DMS153 (cell line): ENCODE data around the gene FAM72C.
A peak's percentile ranks its signal among the peaks of the same experiment; 100 is the strongest.
"Not testable (repeated sequence)": the region's sequence is repeated elsewhere in the genome, so short reads cannot be mapped to it uniquely, and the experiment has no call there.

ENCODE experiments used
- DNase-seq: peaks from one replicate; lab custom pipeline; 2025; lab: John Stamatoyannopoulos, UW

Gene FAM72C

DNA sequence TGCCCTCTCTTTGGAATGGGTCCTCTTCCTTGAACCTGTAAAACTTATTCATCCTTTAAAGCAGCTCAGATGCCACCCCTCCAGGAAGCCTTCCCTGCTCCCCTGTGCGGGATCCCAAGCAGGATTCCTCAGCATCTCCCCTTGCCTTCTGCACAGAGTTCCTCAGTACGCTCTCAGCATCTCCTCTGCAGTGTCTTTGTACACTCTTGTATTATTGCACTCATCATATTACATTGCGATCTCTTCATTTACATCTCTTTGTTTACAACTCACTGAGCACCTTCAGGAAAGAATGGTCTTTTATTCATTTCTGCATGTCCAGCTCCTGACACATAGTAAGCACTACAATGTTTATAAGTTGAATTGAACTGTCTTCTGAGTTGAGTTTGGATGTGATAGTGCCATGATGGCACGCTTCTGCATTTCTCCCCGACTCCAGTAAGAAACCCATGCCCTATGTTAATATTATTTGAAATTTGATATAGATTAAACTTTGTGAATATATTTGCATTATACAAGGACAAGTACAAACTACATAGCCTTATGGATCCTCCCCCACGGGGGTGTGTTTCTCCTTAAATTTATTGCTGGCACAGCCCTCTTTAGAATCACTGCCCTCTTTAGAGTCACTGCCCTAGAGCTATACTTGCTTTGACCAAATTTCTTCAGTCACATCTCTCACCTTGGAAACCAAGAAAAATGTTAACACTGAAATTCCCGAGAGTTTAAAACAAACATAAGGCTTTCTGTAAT is 13.1 kb upstream of the FAM72C start:
- not testable (repeated sequence) for DNase-seq

DNA sequence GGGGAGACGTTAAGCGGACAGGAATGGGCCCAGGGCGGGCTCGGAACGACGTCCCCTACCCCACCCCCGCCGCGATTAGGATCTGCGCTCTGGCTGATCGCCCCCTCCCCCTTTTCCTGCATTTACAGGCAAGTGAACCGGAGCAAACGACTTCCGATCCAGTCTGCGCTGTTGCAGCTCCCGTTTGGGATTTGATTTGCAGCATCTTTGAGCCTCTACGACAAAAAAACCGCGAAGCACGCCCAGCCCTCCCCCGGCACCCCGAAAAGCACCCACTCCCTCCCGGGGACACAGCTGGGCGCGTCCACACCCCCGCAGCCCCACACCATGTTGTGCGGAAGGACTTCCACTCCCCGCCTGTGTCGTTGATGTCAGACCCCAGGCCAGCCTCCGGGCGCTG is 2.6 kb upstream of the FAM72C start:
- DNase-seq, result not testable (repeated sequence)

DNA sequence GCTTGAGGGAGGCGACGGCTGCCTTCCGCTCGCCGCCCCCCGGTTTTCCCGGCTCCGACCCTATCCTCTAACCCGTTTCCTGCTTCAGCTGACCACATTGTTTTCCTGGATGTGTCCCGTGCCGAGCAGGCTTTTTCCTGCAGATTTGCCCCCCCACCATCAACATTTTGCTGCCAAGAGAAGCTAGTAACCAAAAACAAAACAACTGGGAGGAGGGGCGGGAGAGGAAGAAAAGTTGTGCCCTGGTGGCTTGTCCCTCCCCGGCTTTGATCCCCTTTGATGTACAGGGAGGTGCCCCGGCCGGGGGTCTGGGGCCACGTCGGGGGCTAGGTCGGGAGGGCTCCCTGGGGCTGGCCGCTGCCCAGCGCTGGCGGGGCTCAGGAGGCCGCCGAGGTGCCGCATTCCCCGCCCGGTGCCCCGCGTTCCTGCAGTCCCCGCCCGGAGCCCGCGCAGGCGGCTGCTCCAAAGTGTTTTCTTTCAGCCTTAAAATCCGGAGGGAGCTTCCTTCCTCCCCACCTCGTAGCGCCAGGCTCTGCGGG is 2.2 kb upstream of the FAM72C start:
- DNase-seq, result not testable (repeated sequence)

DNA sequence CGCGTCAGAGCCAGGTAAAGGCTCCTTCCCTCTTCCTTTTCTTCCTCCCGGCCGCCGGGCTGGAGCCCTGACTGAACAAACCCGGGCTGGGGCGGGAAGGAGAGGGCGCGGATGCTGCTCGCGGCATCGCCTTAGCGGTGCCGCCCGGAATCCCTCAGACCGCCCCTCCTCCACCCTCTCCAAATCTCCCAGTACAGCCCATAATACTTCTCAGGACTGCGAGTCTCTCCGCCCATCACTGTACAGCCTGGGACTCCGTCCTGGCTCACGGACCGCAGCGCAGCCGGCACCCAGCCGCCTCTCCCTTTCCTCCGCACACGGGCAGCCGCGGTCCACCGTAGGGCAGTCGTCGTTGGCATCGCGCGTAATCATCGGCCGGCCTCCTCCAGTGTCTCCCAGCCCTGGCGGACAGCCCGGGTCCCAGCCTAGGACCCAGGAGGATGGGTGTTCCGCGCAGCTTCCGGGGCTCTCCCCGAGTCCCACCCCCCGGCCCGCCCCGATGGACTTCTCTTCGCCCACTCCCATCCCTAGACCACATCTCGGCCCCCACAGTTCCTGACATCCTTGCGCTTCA is 1.1 kb upstream of the FAM72C start:
- not testable (repeated sequence) for DNase-seq

DNA sequence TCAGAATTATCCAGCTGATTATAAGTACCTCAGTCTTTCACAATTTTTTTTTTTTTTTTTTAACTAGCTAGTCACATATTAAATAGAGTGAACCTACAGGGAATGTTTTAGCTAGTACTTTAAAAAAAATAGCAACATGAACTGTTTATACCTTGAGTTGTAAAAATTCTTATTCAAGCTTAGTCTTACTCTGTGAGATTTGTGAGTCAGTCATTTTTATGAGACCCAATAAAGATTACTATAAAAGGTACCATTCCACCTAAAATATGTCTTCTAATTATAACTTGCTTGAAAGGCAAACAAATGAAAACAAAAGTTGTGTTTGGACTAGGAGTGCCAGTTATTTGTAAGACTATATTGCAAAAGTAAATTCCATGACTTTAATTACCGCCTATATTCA is 5.9 kb downstream of the FAM72C start:
- not testable (repeated sequence) for DNase-seq

DNA sequence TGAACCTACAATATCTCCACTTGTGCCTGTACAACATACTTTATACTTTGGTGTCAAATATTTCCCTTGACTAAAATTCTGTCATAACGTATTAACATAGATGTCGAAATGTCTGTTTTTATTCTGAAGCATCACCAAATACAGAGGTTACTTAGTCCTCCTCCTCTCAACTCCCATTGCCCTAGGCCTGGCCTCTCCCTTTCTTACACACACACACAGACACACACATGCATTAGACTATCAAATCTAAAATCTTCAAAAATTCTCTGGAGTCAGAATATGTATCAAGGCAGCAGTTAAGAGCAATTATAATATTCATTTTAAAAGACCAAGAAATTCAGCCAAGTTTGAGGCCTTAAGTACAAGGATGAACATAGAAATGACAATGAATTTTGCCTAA is 7.5 kb downstream of the FAM72C start:
- not testable (repeated sequence) for DNase-seq

DNA sequence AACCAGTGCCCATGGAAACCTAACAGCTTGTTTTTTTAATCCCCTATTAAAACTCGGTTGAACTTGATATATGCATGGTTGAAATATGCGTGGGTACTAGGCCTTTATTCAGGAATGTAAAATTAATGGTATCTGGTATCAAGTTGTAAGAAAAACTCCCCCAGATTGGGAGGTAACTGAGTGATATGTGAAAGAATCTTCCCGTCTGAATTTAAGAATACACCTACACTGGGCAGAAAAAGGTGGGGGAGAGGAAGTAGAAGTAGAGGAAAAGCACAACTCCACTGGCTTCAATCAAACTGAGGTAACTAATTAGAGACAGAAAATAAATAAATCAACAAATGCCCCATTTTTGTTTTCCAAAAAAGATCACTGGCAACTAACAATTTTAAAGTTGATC is 15.9 kb downstream of the FAM72C start:
- DNase-seq, result not testable (repeated sequence)

DNA sequence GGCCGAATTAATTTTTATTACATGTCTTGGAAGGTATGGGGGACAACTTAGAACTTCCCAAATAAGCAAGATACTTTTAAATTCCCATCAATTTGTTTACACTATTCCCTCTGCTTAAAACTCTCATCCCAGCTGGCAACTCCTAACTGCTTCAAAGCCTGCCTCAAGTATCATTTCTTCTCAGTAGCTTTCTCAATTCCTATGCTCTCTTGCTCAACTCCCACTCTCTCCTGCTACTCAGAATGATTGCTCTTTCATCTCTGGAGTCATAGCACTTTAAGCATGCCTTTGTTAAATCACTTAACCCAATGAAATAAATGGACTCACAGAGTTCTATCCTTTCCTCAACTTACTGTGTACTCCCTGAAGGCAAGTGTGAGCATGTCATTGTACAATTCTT is 18.9 kb downstream of the FAM72C start:
- not testable (repeated sequence) for DNase-seq

DNA sequence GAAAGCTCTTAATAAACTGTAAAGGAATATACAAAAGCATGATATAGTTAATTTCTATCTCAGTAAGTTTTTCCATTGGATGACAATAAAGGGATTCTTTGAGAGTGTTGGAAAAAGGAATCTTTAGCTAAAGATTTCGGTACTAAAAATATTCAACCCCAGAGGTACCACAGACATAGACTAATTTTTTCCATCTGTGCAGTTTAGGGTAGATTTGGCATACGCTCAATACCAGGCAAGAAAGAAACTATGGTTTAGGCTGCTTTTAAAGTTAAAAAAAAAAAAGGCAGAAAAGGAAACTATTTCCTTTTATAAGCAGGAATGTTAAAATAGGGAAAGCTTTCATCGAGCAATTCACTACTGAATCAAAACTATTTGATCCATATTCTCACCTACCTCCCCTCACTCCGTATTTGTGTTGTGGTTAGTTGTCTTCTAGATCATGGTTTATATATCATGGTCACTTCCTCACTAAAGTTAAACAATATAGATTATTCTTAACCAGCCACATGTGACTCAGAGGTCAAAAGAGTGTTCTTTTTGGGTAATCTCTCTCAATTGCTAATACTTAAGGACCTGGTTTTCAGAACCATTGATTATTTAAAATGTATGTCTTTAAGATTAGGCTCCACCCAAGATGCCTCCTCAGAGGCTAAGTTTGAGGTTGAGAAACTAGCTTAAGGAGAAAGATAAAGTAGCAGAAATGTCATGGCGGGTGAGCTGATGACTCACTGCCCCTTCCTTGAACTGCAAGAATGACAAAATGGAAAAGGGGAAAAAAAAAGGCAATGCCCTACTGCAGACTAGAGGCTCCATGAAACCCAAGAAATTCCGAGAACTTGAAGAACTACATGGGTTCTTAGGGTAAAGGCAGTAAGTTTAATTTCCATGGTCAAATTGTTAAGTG is 20.0 kb downstream of the FAM72C start:
- not testable (repeated sequence) for DNase-seq

DNA sequence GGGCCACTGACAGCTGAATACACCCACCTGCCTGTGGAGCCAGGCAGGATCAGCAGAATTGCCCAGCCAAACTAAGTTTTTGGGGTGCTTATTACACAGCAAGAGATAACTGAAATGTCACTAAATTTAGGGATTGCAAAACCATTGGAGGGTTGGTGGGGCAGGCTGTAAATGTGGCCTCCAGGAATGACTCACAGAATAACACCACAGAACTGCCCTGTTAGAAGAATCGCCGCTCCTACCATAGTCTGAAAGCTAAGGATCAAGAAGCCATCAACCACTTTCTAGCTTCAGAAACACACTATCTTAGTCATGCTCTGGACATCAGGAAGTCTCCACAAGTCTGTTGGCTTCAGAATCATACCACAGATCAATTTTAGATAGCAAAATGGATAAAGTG is 24.0 kb downstream of the FAM72C start:
- not testable (repeated sequence) for DNase-seq

DNA sequence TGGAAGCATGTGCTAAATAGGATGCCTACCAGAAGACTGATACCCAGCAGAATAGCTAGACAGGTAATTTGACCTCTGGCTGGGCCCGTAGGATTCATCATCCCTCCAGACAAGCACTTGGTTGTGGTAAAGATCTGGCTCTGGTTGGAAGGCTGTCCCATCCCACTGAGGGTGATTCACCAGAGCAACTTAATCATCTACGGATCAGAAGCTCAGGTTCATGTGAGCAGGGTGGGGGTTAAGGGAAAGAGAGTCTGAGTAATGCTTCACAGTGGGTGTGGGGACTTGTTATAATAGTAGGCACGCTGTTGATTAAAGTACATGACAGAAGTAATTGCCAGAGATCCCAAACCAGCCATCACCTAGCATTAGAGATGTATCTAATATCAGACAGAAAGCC is 26.5 kb downstream of the FAM72C start:
- not testable (repeated sequence) for DNase-seq

DNA sequence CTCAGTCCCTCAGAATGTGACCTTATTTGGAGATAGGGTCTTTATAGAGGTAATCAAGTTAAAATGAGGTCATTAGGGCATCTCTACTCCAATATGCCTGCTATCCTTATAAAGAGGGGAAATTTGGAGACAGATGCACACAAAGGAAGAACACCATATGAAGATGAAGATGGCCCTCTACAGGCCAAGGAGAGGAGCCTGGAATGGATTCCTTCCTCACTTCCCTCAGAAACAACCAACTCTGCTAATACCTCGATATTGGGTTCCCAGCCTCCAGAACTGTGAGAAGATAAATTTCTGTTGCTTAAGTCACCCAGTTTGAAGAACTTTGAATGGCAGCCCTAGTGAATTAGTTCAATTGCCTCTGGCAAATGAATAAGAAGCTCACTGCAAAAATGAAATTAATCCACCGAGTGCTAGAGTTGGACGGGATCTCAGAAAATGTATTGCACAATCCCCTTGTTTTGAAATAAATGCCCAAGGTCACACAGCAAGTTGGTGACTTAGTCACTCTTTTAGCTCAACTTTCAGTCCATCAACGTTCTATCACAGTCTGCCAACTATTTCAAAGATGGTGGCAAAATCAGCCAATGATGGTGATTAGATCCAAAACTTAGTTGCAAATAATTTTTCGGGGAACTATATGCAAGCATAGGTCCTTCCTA is 27.1 kb downstream of the FAM72C start:
- not testable (repeated sequence) for DNase-seq

DNA sequence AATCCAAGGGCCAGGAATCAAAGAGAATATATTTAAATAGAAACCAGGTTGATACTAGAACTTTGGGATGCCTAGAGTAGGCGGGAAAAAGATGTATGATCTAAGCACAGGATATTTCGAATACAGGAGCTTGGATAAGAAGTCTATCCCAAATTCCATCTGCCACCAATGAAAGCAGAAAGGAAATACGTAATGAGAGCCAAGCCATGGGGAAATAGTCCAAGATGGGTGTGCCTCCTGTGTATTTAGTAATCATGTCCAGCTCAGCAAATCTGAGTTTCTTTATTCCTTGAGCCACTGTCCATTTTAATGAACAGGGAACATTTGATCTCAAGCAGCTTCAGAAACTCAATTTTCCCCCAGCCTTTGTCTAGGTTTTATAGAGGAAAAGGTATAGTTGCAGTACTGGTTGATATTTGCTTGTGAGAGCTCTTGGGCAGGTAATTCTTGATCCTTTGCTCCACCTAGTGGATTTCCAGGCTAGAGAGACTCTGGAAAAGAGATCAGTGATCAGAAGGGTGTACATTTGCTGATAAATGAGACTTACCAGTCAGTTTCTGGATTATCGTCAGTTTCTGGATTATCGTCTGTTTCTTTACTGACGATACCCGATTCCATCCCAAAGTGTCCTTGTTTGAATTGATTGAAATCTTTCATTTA is 28.3 kb downstream of the FAM72C start:
- not testable (repeated sequence) for DNase-seq

DNA sequence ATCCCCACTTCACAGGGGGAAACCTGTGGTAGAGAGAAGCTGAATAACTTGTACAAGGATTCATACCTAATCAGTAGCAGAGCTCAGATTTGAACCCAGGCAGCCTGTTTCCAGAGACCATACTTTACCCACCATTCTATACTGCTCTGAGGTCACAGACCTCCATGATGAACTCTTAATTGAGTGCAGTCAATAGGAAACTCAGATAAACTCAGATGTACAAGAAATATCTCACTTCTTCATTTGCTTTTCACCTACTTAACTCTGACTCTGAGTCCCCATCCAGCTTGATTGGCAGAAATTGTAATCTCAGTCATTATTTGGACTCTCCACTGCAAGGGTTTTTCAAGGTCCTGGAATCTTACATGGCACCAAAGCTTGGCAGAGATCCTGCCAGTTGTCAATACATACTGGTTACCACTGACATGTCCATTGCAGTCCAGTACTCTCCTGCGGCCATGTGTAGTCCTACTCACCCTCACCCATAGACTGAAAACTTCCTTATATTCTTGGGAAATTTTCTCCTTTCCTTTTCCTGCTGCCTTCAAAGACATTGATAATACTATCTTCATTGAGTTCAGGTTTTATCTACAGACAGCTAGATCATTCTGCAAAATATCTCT is 29.4 kb downstream of the FAM72C start:
- not testable (repeated sequence) for DNase-seq

DNA sequence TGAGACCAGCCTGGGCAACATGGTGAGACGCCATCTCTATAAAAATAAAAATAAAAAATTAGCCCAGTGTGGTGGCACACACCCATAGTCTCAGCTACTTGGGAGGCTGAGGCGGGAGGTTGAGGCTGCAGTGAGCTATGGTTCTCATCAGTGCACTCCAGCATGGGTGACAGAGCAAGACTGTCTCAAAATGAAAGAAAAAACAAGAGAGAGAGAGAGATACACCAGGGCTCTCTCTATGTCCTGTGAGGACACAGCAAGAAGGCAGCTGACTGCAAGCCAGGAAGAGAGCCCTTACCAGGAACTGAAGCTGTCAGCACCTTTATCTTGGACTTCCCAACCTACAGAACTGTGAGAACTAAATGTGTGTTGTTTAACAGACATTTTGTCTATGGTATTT is 32.1 kb downstream of the FAM72C start:
- DNase-seq, result not testable (repeated sequence)

DNA sequence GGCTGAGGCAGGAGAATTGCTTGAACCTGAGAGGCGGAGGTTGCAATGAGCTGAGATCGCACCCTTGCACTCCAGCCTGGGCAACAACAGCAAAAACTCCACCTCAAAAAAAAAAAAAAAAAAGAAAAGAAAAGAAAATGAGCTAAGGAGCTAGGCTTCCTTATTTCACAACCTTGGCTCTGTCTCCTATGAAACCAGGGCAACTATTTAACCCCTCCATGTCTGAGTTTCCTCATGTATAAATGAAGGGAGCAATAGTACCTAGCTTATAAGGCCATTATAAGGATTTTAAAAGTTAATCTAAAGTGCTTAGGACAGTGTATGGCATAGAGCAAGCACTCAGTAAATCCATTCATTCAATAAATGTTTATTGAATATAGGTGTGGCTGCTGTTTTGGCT is 32.9 kb downstream of the FAM72C start:
- not testable (repeated sequence) for DNase-seq

DNA sequence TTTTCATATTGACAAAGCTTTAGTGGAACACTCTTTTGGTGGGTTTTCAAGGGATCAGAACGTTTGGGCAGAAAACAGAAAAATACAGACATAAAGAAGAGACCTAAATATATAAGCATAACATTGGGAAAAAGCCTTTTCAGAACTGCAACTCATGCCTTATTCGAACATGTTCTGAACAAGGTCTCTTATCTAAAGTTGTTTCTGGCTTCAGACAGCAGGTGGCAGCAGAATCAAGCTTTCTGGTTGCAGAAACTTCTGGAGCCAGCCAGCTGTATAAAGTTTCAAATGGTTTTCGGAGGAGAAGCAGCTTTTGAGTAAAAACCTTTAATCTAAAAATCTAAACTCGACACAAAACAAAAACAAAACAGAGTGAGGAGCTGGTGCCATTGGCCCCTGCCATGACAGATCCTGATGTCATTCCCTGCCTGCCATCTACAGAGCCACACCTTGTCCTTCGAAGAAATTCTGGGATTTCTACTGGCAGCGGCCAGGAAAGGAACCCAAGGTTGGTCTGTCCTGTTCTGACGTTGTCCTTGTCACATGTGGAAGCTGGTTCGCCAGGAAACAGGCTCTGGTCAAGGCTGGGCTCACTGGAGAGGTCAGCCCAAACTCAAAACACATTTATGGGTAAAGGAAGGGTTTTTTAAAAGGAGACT is 35.2 kb downstream of the FAM72C start:
- DNase-seq, result peak; percentile 24

DNA sequence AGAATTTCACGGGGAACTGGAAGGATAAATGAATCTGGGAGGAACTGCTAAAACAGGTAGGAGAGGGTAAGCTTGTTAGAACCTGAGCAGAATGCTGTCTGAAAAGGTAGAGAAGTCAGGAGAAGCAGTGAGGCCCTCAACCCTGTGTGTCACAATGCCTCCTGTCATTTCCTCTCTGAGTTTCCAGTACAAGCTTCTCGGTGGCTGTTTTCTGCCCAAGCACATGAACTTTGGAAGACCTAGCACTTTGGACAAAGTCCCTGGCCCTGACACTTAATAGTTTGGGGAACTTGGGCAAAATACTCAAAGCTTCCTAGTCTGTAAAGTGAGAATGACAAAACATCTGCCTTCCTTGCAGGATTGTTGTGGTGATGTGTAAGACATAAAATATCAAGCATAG is 52.7 kb downstream of the FAM72C start:
- DNase-seq, result not testable (repeated sequence)

DNA sequence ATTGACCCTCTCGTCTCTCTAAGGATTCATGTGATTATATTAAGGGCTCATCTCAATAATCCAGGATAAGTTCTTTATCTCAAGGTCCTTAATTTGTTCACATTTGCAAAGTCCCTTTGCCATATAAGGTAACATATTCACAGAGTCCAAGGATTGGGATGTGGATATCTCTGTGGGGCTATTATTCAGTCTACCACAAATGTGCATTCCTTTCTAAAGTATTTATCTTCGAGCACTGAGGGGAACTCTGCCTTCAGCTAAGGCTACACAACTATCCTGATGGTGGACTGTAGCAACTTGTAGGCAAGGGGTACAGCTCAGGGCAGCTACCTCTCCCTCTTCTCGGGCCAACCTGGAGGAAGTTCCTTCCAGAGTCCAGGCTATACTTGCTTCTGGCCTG is 53.2 kb downstream of the FAM72C start:
- not testable (repeated sequence) for DNase-seq

DNA sequence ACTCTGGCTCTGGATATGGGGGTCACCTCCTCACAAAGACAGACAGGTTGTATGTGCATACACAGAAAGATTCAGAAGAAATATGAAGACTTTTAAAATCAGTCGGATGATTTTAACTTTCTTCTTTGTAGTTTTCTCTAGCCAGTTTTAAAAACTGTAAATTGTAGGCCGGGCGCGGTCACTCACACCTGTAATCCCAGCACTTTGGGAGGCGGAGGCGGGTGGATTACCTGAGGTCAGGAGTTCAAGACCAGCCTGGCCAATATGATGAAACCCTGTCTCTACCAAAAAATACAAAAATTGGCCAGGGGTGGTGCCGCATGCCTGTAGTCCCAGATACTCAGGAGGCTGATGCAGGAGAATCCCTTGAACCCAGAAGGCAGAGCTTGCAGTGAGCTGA is 58.1 kb downstream of the FAM72C start:
- DNase-seq, result not testable (repeated sequence)
